LoVo (cell line): ENCODE data around the gene TOE1.
"Not testable (repeated sequence)": the region's sequence is repeated elsewhere in the genome, so short reads cannot be mapped to it uniquely, and the experiment has no call there.

Source experiments
- DNase-seq: peaks from one replicate; pipeline ENCODE4 v3.0.0-alpha.2; 2016; ENCODE audit warnings: low spot score

Gene TOE1

DNA sequence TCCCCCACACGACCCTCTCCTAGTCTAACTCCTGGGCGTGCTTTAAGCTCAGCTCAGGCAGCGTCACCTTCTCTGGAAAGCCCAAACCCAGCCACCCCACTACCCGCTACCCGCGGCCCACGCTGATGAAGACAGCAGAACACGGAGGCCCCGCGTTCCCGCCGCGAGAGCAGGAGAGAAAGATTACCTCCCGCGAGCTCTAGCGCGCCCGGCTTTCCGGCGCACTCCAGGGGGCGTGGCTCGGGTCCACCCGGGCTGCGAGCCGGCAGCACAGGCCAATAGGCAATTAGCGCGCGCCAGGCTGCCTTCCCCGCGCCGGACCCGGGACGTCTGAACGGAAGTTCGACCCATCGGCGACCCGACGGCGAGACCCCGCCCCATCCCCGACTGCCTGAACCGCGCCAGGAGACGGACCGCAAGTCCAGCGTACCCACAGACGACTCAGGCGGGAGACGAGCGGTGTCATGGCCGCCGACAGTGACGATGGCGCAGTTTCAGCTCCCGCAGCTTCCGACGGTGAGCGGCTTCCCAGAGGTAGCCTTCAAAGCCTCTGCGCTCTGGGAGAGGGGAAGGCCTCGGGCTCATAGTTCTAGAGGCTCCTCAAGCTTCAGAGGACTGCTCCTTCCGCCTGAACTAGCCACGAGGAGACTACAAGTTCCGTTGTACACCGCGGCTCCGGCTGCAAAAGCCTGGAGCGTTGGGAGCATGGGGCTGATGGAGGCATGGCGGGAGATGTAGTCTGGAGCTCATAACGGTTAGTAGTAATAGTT lies at the start of gene TOE1, which contains the start of gene MUTYH:
Gene TOE1 (plus strand): TSS at position 382 of the 770 bp plus-strand sequence. CDS start 83 bp downstream, at position 465.
Gene MUTYH (minus strand): TSS at position 652 of the 770 bp plus-strand sequence. CDS start 5,935 bp downstream, outside the sequence.
- DNase-seq: peak; percentile 92

DNA sequence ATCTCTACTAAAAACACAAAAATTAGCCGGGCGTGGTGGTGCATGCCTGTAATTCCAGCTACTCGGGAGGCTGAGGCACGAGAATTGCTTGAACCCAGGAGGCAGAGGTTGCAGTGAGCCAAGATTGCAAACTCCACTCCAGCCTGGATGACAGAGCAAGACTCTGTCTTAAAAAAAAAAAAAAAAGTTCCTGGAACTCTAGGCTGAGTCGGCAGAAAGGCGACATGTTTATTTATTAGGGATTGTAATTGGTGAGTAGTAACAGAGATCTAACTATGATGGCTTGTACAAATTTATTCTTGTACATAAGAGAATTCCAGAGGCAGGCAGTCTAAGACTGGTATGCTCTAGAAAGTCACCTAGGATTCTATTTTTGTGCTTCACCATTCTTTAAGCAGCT lies 49.0 kb upstream of the TOE1 start:
- DNase-seq: not testable (repeated sequence)

DNA sequence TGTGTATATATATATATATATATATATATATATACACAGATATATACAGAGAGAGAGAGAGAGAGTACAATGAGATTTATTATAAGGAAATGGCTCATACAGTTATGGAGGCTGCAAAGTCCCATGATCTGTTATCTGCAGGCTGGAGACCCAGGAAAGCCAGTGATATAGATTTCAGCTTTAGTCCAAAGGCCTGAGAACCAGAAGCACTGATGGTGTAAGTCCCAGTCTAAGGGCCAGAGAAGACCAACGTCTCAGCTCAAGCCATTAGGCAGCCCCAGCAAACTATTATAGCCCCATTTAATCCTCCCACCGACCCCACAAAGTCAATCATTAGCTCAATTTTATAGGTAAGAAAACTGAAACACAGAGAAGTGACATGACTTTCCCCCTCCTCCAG lies 48.3 kb upstream of the TOE1 start:
- DNase-seq: no peak

DNA sequence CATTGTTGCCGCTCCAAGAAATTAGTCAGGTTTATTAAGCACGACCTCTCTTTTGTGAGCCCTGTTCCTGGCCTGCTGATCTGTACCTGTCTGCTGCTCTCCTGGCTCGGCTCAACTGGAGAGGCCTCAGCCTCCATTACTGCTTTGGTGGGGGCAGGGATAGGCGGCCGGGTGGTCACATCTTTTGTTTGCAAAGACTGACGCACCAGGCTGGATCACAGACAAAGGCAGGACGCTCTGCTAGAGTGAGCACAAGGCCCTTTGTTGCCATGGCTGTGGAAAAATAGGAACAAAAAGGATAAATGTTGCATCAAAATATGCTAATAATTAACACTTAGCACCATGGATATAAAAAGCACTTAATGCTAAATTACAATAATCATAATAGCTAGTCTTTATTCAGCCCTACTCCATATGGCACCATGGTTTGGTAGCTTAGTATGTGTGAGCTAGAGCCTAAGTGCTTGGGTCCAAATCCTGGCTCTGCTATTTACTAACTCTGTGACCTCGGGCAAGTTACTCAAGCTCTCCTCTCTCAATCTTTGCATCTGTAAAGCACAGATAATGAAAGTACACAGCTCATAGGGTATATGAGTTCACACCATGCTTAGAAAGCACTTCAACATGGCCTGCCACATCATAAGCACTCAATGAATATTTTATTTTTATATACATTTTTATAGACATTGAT lies 42.2 kb upstream of the TOE1 start:
- DNase-seq: no peak

DNA sequence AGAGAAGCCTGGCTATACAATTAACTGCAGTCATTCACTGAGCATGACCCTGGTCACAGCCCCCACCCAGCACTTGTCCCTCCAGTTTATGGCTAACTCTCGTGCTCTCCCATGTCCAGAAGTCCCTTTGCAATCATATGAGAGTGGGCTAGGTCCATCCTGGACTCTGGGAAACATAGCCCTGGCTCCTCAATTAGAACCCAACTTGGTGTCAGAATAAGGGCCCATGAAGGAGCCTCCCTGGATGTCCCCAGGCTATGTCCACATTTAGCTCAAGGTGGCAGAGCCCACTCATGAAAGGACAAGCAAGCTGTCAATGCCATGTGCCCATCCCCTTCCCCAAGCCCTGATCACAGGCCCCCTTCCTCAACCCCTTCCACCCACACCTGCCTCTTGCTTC lies 40.7 kb upstream of the TOE1 start:
- no peak for DNase-seq

DNA sequence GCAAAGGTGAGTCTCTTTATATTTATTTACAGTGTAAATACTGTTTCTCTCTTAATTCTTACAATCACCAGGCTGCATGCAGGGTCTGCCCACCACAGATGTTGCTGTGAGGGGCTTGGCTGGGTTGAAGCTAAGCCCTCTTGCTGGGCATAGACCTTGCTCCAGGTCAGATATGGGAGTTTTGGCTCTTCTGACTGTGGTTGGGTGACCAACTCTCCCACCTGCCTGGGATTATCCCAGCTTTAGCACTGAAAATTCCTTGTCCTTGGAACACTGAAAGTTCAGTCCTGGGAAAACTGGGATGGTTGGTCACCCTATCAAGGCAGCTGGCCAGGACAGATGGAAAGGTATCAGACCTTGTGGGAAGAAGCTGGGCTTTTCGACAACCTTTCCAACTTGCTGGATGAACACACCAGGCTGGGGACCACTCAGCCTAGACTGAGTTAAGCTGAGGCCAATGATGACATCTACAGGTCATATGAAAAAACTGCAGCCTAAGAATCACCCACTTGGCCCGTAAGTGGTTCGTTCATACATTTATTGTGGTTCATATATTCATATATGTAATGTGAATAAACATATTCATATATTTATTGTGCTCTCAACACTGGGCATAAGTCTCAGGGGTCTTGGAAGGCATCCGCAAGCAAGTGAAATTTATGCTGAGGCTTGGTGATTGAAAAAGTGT lies 39.8 kb upstream of the TOE1 start:
- DNase-seq: peak; percentile 71

DNA sequence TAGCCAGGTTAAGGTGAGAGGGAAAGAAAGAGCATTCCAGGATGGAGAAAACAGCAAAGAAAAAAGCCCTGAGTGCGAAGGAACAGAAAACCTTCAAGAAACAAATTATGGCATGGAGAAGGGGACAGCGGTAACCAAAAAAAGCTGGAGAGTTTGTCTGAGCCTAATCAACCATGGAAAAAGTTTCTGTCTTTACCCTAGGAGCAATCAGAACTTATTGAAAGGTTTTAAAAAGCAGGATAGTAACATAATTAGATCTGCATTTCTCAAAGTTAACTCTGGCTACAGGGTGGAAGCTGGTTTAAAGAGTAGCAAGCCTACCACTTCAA lies 39.3 kb upstream of the TOE1 start:
- no peak for DNase-seq

DNA sequence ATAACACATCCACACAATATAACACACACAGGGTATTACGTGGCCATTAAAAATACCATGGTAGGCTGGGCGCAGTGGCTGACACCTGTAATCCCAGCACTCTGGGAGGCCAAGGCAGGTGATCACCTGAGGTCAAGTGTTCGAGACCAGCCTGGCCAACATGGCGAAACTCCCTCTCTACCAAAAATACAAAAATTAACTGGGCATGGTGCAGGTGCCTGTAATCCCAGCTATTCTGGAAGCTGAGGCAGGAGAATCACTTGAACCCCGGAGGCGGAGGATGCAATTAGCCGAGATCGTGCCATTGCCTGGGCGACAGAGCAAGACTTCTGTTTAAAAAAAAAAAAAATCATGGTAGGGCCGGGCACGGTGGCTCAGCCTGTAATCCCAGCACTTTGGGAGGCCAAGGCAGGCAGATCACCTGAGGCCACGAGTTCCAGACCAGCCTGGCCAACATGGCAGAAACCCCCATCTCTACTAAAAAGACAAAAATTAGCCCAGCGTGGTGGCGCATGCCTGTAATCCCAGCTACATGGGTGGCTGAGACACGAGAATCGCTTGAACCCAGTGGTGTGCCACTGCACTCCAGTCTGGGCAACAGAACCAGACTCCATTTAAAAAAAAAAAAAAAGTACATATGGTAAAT lies 37.3 kb upstream of the TOE1 start:
- no peak for DNase-seq

DNA sequence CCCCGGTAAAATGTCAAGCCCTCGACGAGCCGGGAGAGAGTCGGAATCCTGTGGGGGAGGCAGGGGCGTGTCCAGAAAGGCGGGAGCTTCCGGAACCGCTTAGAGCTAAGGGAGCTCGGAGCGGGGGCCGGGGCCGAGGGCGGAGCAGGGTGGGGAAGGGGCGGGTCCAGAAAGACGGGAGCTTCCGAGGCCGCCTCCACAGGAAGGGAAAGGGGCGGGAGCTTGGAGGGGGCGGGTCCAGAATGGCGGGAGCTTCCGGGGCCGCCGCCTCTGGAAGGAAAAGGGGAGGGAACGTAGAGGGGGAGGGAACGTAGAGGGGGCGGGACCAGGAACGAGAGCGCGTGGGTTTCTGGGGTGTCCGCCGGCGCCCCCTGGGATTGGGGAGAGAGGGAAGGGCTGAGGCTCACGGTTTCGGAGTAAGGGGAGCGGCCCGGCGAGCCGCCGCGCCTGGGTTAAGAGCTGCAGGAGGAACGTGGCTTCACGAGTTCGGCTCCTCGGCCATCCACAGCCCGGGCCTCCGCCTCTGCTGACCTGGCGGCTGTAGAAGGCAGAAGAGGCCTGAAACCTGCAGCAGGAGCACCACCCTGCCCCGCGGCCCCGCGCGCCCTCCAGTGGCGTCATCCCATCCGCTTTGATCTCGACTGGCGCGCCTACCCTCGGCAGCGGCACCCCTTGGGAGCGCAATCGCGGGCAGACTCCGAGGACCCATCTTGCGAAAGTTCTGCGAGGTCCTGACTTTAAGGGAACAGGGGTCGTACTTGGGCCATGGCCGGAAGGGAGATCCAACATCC lies 36.3 kb upstream of the TOE1 start:
- DNase-seq: peak; percentile 96

DNA sequence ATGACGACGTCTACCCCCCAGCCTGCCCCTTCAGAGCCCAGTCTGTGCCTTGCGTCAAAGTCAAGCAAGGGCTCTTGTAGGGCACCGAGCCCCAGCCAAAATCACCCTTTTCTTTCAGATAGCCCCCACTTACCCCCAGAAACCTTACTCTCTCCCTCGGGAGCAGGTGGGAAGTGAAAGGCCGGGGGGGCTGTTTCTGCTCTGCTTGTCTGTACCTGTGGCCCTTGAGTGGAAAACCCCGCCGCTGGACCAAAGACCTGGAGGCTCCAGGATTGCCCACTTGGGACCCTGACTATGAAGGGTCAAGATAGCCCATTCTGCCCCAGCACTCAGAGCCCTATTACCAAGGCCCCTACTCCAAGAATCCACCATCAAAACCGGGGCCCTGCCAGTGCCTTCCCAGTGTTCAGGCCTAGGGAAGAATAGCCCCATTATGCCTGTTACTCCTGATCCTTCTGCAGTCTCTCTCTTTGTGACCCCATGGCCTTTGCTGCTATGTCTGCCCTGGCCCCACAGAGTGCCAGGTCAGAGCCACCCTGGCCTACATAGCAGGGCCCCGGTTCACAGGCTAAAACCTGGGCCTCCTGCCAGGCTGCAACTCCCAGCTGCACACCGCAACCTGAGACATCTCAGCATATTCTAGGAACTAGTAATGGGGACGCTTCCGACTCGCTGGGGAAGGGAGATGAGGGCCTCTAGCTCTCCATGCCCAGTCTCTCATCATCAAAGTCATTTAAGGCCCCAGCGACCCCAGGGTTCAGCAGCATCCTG lies 35.5 kb upstream of the TOE1 start:
- no peak for DNase-seq

DNA sequence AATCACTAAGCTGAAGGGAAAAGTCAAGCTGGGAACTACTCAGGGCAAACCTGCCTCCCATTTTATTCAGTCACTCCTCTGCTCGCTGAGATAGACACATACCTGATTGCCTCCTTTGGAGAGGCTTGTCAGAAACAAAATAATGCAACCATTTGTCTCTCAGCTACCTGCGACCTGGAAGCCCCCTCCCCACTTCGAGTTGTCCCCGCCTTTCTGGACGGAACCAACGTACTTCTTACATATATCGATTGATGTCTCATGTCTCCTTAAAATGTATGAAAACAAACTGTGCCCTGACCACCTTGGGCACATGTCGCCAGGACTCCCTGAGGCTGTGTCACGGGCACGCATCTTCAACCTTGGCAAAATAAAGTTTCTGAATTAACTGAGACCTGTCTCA lies 34.7 kb upstream of the TOE1 start:
- DNase-seq: no peak

DNA sequence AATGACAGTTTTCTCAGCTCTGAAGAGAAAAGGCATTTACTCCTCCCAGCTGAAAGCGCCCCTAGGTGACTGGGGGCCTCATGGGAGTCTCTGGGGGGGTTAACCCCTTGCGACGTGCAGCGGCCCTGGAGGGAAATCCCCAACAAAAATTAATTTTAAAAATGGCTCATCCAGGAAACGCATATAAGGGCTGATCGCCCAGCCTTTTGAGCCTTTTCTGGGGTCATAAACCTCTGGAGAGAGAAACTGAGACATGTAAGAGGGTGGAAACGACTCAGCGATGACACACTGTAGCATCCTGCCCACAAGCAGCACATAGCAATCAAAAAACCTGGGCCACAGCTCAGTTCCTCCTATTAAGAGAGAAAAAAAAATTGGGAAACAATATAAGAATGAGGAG lies 33.7 kb upstream of the TOE1 start:
- DNase-seq: no peak

DNA sequence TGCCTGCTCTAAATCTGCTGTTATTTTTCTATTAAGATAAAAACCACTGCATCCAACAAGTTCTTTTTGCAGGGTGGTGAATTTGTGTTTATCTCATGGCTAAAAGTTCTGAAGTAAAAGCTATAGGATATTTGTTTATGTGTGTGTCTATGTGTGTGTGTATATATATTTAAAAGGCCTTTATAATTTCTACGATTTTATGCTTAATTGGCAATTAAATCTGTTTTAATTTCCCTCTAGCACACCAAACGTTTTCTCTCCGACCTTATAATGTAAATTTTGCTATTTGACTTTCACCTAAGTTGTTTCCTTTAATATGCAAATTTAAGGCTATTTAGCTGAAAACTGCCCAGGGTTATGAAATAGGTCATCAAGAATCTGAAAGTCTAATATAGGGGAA lies 33.1 kb upstream of the TOE1 start:
- no peak for DNase-seq

DNA sequence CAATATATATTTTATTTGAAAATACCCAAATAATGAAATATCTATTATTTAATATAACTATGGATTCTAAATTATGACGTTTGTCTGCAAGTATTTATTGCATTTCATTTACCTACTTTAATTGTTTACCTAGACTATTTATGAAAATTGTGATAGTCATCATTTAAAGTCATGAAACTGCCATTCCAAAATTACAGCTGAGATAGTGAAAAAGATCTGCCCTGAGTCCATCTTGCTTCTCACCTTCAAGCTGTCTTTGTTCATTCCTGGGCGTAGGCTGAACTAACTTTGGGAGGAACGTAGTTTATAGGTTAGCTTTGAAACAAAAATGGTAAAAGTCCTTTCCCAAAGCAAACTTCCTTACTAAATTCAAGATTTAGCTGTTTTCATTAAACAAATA lies 25.7 kb upstream of the TOE1 start:
- no peak for DNase-seq

DNA sequence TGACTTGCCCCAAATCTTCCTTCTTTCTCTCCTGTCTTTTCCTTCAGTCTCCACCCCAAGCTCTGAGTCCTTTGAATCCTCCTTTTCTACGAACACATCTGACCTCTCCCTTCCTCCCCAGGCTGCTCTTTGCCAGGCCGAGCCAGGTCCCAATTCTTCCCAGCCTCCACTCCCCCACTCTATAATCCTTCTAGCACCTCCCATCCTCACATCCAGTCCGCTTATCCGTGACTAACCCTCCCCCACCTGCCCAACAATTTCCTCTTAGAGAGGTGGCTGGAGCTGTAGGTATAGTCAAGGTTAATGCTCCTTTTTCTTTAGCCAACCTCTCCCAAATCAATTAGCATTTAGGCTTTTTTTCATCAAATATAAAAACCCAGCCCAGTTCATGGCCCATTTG lies 22.8 kb upstream of the TOE1 start:
- no peak for DNase-seq

DNA sequence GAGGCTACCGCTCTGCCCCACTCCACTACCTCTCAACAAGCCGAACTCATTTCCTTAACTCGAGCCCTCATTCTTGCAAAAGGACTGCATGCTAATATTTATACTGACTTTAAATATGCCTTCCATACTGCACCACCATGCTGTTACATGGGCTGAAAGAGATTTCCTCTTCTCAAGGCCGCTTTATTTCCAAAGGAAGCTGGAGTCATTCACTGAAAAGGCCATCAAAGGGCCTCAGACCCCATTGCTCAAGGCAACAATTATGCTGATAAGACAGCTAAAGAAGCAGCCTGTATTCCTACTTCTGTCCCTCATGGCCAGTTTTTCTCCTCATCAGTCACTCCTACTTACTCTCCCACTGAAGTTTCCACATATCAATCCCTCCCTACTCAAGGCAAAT lies 20.2 kb upstream of the TOE1 start:
- no peak for DNase-seq

DNA sequence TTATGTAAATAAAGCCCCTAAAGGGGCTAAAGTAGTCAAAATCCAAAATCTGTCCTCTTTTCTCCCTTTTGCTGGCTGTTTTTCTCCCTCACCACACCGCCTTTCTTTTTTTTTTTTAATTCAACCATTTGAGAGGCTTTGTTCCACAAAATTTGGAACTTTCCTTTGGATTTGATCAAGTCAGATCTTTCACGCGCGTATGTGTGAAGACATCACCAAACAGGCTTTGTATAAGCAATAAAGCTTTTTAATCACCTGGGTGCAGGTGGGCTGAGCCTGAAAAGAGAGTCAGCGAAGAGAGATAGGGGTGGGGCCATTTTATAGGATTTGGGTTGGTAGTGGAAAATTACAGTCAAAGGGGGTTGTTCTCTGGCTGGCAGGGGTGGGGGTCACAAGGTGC lies 18.5 kb upstream of the TOE1 start:
- no peak for DNase-seq

DNA sequence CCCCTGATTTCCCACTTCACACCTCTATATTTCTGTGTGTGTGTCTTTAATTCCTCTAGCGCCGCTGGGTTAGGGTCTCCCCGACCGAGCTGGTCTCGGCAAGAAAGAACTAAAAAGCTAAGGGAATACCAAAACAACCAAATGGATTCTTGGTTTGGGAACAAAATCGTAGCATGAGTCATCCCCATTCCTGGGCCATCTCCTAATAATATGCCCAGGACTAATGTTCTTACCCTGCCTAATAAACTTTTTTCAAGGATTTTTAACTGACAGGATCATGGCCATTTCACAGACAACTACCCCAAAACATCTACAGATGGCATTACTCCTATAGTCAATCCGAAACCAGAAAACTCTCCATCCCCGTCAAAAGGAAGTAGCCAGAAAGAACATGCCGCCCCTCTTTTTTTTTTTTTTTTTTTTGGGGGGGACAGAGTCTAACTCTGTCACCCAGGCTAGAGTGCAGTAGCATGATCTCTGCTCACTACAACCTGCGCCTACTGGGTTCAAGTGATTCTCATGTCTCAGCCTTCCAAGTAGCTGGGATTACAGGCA lies 17.4 kb upstream of the TOE1 start:
- no peak for DNase-seq

DNA sequence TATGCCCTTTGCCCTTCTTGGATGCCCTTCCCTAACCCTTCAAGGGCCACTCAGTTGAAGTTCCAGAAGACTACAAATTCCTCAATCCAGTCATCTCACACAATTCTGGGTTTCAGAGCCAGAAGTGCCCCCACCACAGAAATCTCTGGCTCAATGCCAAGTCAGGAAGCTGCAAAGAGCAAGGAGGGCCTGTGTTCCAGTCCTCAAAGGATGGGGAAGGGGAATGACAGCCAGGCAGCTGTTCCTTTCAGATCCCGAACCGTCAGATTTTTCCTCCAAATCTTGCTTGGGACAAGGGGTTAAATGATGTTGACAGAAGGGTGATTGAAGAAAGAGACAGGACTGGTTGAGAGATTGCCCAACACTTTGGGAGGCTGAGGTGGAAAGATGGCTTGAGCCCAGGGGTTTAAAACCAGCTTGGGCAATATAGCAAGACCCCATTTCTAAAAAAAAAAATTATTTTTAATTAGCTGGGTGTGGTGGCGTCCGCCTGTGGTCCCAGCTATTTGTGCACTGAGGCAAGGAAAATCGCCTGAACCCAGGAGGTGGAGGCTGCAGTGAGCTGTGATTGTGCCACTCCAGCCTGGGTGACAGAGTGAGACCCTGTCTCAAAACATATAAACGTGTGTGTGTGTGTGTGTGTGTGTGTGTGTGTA lies 14.0 kb upstream of the TOE1 start:
- DNase-seq: no peak
